ENCODE data around the gene VTCN1. TPM values are rescaled to one million over a fixed set of nuclear protein-coding genes. Genes with fewer than 3 reads are reported as not detected.

The VTCN1 gene
- total RNA-seq, 2 donors from 2014 or later = not detected

GRCh38 chr1:117225931-117226330, 15.2 kb upstream of the VTCN1 start:
- Mint-ChIP-seq H3K9me3 (peaks cover 9% of the 10 kb centered on the region), H3K27ac (no peak overlapping the region), H3K4me3 (no peak overlapping the region), H3K36me3 (ENCODE audit: low read depth) (no peaks in the 10 kb centered on the region), H3K4me1 (no peaks in the 10 kb centered on the region), H3K27me3 (ENCODE audit: insufficient read depth) (peaks cover 2% of the 10 kb centered on the region)
- Histone ChIP-seq H3K36me3 (ENCODE audit: control insufficient read depth, insufficient read depth, low read length) (no peaks in the 10 kb centered on the region), H3K27me3 (ENCODE audit: control insufficient read depth, insufficient read depth, low read length, poor library complexity, severe bottlenecking) (no peaks in the 10 kb centered on the region), H3K4me1 (ENCODE audit: control insufficient read depth, insufficient read depth, low read length) (no peaks in the 10 kb centered on the region), H3K9me3 (ENCODE audit: control insufficient read depth, low read length) (no peaks in the 10 kb centered on the region), H3K27ac (ENCODE audit: low read depth, low read length) (no peak overlapping the region), H3K9ac (ENCODE audit: extremely low read depth, low read length, poor library complexity, severe bottlenecking) (no peak overlapping the region), H3K4me3 (ENCODE audit: low read length) (no peak overlapping the region)
- no peak for TF ChIP-seq CTCF (conservative IDR thresholded peaks at IDR 0.05)
- WGBS, 2 experiments (ENCODE audit: insufficient coverage in 1 of 2, insufficient read length in 1 of 2) = 86 to 90% methylated on average over 3 to 4 of the region's 4 CpGs
- DNase-seq = no peak

- Mint-ChIP-seq H3K27me3 (ENCODE audit: insufficient read depth) (peaks cover 1% of the 10 kb centered on the region), H3K27ac (no peak overlapping the region), H3K36me3 (ENCODE audit: low read depth) (peaks cover 7% of the 10 kb centered on the region), H3K9me3 (peaks cover 43% of the 10 kb centered on the region), H3K4me1 (no peaks in the 10 kb centered on the region), H3K4me3 (no peak overlapping the region)
- no peaks in the 10 kb centered on the region for H3K4me1 ChIP-seq (ENCODE audit: control insufficient read depth, insufficient read depth, low read length)
- TF ChIP-seq CTCF (conservative IDR thresholded peaks at IDR 0.05) = no peak
- no peaks in the 10 kb centered on the region for H3K27me3 ChIP-seq (ENCODE audit: control insufficient read depth, insufficient read depth, low read length, poor library complexity, severe bottlenecking)
- peaks cover 19% of the 10 kb centered on the region for H3K9me3 ChIP-seq (ENCODE audit: control insufficient read depth, low read length)
- no peaks in the 10 kb centered on the region for H3K36me3 ChIP-seq (ENCODE audit: control insufficient read depth, insufficient read depth, low read length)
- no peak overlapping the region for H3K27ac ChIP-seq (ENCODE audit: low read depth, low read length)
- H3K9ac ChIP-seq (ENCODE audit: extremely low read depth, low read length, poor library complexity, severe bottlenecking) = no peak overlapping the region
- no peak overlapping the region for H3K4me3 ChIP-seq (ENCODE audit: low read length)
- DNase-seq = no peak
- 84 to 100% methylated on average over 1 to 4 of the region's 4 CpGs for WGBS, 2 experiments (ENCODE audit: insufficient coverage in 1 of 2, insufficient read length in 1 of 2)
Measured at GRCh38 chr1:117216718-117217117, 6.0 kb upstream of the VTCN1 start.

- H3K27ac ChIP-seq (ENCODE audit: low read depth, low read length) = no peak overlapping the region
- DNase-seq = no peak
- peaks cover 1% of the 10 kb centered on the region for H3K27me3 Mint-ChIP-seq (ENCODE audit: insufficient read depth)
- H3K4me1 ChIP-seq (ENCODE audit: control insufficient read depth, insufficient read depth, low read length) = no peaks in the 10 kb centered on the region
- peaks cover 37% of the 10 kb centered on the region for H3K9me3 Mint-ChIP-seq
- H3K9me3 ChIP-seq (ENCODE audit: control insufficient read depth, low read length) = peaks cover 19% of the 10 kb centered on the region
- H3K36me3 ChIP-seq (ENCODE audit: control insufficient read depth, insufficient read depth, low read length) = no peaks in the 10 kb centered on the region
- WGBS, 2 experiments (ENCODE audit: insufficient coverage in 1 of 2, insufficient read length in 1 of 2) = 76 to 80% methylated on average over 9 to 12 of the region's 12 CpGs
- H3K27ac Mint-ChIP-seq = no peak overlapping the region
- H3K27me3 ChIP-seq (ENCODE audit: control insufficient read depth, insufficient read depth, low read length, poor library complexity, severe bottlenecking) = no peaks in the 10 kb centered on the region
- no peak overlapping the region for H3K4me3 Mint-ChIP-seq
- no peak for TF ChIP-seq CTCF (conservative IDR thresholded peaks at IDR 0.05)
- H3K4me1 Mint-ChIP-seq = no peaks in the 10 kb centered on the region
- H3K9ac ChIP-seq (ENCODE audit: extremely low read depth, low read length, poor library complexity, severe bottlenecking) = no peak overlapping the region
- peaks cover 7% of the 10 kb centered on the region for H3K36me3 Mint-ChIP-seq (ENCODE audit: low read depth)
- no peak overlapping the region for H3K4me3 ChIP-seq (ENCODE audit: low read length)
Measured at GRCh38 chr1:117215733-117216462, 5.2 kb upstream of the VTCN1 start.

All from endodermal cell (in vitro differentiated cells).